HG03064 (cell line): Measurements from ENCODE around the gene COMMD9.

Experiments
- ATAC-seq: cut with Tn5 transposase; IDR thresholded peaks from one replicate; pipeline ENCODE4 v1.9.1; 2021; ENCODE audit warnings: low read depth; ENCODE audit not compliant: unreplicated experiment

COMMD9 gene

DNA sequence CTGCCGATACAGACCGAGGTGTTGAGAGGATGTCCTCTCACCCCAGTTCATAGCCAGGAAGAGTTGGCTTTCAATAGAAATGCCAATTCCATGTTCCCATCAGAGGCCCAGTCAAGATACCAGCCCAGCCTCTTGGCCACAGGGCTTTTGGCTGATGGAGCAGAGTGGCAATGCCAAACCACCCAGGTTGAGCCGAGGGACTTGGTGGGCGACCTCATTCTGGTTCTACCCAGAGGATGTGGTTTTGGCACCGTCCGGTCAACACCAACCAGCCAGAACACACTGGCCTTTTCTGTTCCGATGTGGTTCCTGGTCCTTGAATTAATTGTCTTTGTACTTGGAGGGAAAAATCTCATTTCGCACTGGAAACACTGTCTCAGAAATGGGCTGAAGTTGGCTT is 60.5 kb downstream of the COMMD9 start:
- ATAC-seq = no peak

- no peak for ATAC-seq
Measured at GRCh38 chr11:36227044-36227443, 62.2 kb downstream of the COMMD9 start.

DNA sequence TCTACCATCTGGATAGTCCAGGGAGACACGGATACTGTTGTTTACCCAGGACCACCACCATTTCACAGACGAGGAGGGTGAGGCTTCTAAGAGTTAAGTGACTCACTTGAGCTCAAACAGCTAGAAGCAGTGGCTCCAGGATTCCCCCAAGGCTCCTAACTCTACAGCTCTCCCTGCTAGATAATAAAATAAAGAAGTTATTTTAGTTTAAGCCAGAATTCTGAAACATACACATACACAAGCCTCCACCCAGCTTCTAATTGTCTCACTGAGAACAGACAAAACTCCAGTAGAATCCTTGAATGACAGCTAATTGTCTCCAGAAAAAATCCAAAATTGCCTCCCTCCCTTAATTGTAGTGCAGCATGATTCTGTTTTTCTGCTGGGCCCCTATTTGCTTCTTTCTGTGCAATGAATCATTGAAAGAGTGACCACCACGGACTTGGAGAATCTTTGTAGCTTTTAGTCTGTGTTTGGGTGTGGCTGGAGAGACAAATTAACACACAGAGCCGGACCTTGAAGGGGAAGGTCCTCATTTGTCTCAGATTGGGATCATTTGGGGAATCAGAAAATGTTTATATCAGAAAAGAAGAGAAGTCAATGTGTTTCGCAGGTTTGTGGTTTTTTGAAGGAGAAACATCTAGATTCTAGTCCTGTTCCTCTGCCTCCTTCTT is 64.9 kb downstream of the COMMD9 start:
- no peak for ATAC-seq

GRCh38 chr11:36222831-36223635 is 66.2 kb downstream of the COMMD9 start:
- ATAC-seq = no peak
